Medulla oblongata (tissue), 1 donor: ENCODE data around the gene STK24.

Experiments
- DNase-seq: peaks from one replicate; pipeline ENCODE4 v3.0.0-alpha.2; 2015; ENCODE audit errors: extremely low spot score

STK24 gene

GRCh38 chr13:98511435-98511834, 65.5 kb downstream of the STK24 start:
- DNase-seq = no peak

DNA sequence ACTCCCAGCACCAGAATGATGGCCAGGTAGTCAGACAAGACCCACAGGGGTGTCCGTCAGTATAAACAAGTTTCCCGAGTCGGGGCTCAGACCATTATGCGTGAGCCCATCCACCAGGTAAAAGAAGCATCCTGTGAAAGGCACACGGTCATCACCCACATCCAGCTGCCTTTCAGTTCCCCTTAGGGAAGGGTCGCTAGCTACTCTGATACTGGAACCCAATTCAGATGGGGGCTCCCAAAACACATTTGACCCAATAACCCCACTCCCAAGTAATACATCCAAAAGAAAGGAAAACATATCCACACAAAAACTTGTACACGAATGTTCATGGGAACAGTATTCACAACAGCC, 66.8 kb downstream of the STK24 start:
- DNase-seq = no peak

- peak; percentile 56 for DNase-seq
These were observed 67.4 kb downstream of the STK24 start for GRCh38 chr13:98509271-98510155.

DNA sequence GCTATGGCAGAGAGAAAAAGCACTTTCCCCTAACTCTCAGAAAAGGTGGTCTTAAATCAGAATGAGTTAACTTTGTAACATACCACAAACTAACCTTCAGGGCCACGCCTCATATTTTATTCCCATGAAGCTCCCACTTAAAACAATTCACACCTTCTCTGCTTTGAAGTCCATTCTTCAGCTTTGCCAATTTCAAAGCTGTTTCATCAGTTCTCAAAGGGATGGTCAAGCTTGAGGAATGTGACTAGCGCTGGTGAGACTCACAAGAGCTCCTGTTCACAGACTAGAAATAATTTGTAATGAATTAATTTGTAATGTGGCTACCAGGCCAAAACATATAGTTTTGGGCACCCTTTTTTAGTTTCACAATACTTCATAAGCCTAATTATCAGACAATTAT, 68.2 kb downstream of the STK24 start:
- no peak for DNase-seq

- no peak for DNase-seq
These were observed 68.6 kb downstream of the STK24 start for GRCh38 chr13:98508280-98508679.

DNA sequence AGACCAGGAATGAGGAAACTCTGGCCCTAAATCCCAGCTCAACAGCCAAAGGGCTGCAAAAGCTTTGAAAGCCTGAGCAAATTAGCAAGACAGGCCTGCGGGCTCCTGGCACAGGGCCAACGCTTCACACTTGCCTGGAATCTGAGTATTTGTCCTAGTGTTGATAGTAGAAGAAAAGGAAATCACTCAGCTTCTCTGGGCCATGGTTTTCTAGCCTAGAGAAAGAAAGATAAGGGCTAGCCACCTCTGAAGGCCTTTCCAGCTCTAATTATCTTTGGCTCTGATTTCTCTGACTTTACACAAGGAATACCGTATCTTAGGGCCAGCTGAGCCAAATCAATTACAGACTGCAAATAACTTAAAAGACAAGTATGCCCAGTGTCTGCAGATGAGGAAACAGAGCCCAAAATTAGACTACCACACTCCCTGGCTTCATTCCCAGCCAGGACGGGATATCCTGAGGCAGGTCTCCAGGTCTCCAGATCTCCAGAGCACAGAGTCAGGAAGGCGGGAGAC, 69.6 kb downstream of the STK24 start:
- DNase-seq = peak; percentile 33

- DNase-seq = no peak
These were observed 70.1 kb downstream of the STK24 start for GRCh38 chr13:98506728-98507230.

- DNase-seq = no peak
These were observed 70.6 kb downstream of the STK24 start for GRCh38 chr13:98506322-98506721.

DNA sequence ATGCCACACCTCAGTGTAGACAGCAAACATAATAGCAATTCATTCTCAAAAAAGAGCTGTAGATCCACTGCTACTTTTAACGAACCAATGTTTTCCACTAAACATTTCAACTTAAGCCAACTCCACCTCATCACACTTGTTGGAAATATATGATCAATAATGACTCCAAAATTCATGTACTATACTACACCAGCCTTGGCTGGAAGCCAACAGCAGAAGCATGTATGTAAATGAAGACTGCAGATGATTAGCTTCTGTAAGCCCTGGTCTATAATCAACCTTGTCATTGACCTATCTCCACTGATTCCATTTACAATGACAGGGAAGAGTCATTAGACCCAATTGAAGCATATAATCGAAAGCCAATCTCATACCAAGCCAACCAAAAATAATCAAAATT, 71.7 kb downstream of the STK24 start:
- DNase-seq = no peak

DNA sequence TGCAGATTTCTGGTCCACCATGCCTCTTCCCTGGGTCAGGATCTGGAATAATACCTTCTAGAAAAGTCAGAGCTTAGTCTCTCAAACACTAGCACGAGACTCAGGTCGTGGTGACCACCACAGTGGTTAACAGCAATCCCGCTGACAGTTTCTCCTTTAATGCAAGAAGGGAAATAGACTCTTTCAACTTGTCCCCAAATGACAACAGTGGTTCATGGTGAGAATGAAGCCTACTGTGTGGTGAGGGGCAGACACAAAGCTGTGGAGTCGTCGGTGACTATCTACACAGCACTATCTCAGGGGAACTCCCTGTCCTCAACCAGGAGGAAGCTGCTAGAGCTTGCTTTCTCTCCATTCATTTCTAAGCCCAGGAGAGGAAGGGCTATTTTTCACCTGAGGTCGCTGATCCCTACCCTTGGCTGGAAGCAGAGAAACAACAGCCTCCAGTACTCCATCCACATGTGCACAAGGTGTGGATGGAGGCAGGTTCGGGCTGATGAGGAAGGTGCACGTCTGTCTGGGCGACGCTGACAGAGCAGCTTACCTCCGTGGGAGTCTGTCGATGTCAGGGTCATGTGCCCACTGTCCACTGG, 72.4 kb downstream of the STK24 start:
- DNase-seq = no peak

- no peak for DNase-seq
These were observed 72.9 kb downstream of the STK24 start for GRCh38 chr13:98504029-98504351.

DNA sequence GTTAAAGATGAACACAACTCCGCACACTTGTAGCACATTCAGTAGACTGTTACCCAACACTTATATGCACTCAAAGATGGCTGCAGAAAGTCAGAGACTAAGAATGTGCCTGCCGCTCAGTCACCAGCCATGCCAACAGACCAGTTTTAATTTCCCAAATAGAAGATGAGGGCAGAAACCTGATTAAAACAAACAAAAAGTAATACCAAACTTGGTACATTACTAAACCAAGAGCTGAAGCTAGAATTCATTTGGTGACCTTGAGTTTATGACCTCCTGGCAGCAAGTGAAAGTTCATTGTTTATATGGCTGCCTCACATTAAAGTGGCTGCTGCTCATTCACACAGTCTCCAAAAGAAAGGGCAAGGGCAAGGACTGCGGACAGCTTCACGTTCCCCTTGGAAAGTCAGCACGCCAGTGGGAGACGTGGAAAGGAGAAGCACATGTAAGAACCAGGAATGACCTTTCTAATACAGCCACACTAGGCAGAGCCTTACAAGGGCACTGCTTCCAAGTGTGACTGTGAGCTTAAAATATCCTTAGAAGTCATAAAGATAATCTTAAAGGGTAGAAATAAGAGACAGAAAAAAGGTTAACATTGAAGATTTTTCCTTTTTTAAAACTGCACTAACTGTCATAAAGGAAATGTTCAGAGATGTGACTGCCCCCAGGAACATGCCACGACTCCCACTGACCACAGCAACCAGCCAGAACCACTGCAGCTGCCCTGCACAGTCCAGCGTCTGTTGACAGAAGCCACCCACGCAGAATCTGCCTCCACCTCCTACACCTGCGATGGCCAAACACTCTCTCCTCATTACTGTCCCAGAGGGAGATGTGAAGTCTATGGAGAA, 73.5 kb downstream of the STK24 start:
- no peak for DNase-seq

GRCh38 chr13:98500963-98501421, 75.9 kb downstream of the STK24 start:
- no peak for DNase-seq

DNA sequence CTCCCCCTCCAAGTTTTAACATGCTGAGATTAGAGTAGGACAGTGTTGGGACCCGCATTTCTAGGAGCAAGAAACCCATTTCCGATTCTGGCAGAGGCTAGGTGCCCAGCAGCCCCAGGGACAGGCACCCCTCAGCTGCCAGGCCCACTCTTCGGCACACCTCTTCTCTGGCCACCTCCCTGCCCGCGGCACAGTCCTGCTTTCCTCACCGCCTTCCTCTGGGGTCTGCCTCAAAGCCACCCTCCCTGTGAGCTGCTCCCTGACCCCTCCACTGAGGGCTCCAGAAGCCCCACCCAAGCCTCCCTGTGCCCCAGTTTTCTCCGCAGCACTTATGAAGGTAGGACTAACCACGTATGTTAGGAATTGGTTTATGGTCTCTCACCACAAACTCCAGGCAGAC, 79.9 kb downstream of the STK24 start:
- DNase-seq = no peak

DNA sequence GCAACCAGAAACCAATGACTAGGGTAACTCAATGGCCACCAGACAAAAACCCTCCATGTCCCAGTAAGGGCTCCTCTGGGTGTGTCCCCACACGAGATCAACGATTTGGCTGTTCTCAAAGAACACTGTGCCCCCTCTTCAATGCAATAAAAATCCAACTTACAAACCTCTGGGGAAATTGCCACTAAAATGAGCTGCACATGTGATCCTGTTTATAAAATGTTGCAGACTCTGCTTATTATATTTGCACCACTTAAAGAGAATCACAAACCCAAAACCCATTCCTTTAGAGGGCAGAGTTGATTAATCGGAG, 80.5 kb downstream of the STK24 start:
- no peak for DNase-seq

DNA sequence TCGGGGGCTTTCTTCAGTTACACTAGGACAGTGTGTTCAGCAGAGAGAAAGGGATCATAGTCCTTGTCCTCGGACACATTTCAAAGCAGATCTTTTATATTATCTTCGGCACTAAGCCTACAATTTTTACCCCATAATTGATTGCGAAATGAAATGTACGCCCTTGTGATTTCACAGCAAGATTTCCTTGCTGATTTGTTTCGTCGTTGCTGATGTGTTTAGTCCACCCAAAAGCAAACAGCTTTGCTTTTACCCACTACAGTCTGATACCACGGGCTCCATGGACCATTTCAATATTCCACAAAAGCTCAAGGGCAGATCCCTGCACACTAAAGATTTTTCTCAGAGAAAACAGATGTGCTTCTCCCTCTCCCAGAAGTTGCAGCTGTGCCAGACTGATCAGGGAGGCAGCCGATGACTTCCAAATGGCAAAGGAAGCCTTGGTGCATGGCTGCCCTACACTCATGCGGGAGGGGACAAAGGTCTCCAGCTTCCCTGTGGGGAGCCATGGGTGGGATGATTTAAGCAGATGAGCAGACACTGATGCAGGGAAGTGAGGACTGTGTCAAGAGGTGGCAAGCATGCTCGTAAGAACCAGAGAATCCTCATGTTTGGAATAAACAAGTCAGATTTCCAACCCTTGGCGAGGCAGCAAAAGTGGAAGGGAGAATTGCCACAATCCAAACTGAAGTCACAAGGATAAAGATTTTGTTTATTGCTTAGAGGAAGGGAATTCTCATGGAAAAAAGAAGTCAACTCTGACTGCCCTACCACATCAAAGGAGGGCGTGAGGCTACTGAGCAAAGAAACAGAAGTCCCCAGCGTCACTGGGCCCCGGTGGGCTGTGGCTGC, 81.1 kb downstream of the STK24 start:
- DNase-seq = no peak

- DNase-seq = no peak
These were observed 82.1 kb downstream of the STK24 start for GRCh38 chr13:98494769-98495168.

- no peak for DNase-seq
These were observed 83.7 kb downstream of the STK24 start for GRCh38 chr13:98493042-98493712.

DNA sequence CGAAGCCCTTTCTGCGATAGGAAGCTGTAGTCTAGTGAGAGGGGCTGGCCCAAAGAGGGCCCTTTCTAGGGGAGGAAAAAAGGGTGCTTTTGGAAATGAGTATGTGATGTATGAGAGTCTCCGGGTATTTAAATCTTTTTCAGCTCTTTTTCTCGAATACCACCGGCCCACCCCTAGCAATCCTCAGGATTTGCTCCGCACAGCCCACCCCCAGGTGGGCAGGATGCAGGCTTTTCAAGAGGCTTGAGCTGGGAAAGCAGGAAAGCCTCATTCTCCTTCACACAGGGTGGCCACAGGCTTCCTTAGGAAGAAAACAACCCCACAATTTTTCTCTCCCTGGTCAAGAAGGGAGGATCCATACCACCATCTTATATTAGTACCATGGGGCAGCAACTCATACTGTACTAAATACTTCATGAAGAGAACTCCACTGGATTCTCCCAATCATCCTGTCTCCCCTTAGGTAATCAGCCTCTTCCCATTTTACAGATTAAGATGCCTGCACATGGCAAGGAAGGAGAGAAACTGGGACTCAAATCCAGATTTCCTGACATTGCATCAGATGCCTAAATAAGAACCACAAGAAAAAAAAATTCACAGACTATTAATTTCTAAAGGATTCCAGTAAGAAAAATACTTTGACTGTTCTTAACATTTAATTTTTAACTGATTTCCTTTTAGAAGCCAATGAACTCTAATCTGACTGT, 84.4 kb downstream of the STK24 start:
- DNase-seq = no peak

- DNase-seq = no peak
These were observed 86.0 kb downstream of the STK24 start for GRCh38 chr13:98490866-98491265.
